ENCODE data around the gene STPG4. TPM values are rescaled to one million over a fixed set of nuclear protein-coding genes. Genes with fewer than 3 reads are reported as not detected.
"Not testable (repeated sequence)": the region's sequence is repeated elsewhere in the genome, so short reads cannot be mapped to it uniquely, and the experiment has no call there.

STPG4 gene
- total RNA-seq, 4 donors from 2014 or later, result not detected

DNA sequence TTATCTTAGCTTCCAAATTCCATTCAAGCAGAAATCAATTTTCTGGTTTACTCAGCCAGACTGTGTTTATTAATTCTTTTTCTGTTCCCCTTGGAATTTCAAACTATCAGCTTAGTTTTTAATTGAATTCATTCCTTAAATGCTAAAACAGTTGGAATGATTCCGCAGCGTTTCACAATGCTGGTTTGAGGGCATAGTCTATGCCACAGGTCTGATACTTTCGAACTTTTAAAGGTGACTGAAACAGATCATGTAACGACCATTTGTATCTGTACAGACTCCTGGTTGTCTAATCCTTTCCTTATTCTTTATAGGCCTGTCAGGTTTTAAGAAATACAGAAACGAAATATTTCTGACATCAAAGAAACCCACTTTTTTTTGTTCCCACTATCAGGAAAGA lies 45.4 kb downstream of the STPG4 start:
- 86% methylated on average over 5 of the region's 5 CpGs for WGBS
- TF ChIP-seq CTCF (IDR thresholded peaks at IDR 0.05), result no peak
- no peak for TF ChIP-seq POLR2A (IDR thresholded peaks at IDR 0.05; ENCODE audit: low read depth)
- TF ChIP-seq POLR2AphosphoS5 (IDR thresholded peaks at IDR 0.05), result no peak
- no peak for TF ChIP-seq EP300 (IDR thresholded peaks at IDR 0.05)

DNA sequence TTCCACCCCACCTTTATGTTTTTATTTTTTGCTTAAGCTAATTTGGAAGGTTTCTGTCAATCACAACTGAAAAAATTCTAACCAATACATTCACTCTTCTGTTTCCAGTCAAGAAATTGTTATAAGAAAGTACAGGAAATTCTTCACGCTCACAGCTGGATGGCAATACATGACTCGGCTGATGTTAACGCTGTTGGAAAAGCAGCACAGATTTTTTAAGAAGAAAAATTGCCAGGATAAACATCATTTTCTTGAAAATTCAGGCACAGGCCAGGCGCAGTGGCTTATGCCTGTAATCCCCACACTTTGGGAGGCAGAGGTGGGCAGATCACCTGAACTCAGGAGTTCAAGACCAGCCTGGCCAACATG lies 46.1 kb downstream of the STPG4 start:
- Histone ChIP-seq H3K9me3 (no peaks in the 10 kb centered on the region), H3K27ac (replicated peaks in 1 of 4) (no peak overlapping the region), H3K27me3 (no peaks in the 10 kb centered on the region), H3K4me3 (no peak overlapping the region), H3K4me1 (no peaks in the 10 kb centered on the region), H3K36me3 (no peaks in the 10 kb centered on the region)
- TF ChIP-seq POLR2A (IDR thresholded peaks at IDR 0.05; ENCODE audit: low read depth), result no peak
- TF ChIP-seq EP300 (IDR thresholded peaks at IDR 0.05), result no peak
- no peak for TF ChIP-seq POLR2AphosphoS5 (IDR thresholded peaks at IDR 0.05)
- no peak for TF ChIP-seq CTCF (IDR thresholded peaks at IDR 0.05)
- WGBS, result 96% methylated on average over 4 of the region's 4 CpGs
- intact Hi-C loops (cut with DNase I), result no loop called here
- DNase-seq (ENCODE audit: extremely low spot score), result no peak

More for the DNA sequence above, 45.4 kb downstream of the STPG4 start:
- no peaks in the 10 kb centered on the region for H3K36me3 ChIP-seq
- H3K27me3 ChIP-seq, result no peaks in the 10 kb centered on the region
- H3K27ac ChIP-seq (replicated peaks in 1 of 4), result no peak overlapping the region
- no peaks in the 10 kb centered on the region for H3K4me1 ChIP-seq
- H3K9me3 ChIP-seq, result no peaks in the 10 kb centered on the region
- no peak for DNase-seq (ENCODE audit: extremely low spot score)
- intact Hi-C loops (cut with DNase I), result no loop called here
- H3K4me3 ChIP-seq, result no peak overlapping the region

DNA sequence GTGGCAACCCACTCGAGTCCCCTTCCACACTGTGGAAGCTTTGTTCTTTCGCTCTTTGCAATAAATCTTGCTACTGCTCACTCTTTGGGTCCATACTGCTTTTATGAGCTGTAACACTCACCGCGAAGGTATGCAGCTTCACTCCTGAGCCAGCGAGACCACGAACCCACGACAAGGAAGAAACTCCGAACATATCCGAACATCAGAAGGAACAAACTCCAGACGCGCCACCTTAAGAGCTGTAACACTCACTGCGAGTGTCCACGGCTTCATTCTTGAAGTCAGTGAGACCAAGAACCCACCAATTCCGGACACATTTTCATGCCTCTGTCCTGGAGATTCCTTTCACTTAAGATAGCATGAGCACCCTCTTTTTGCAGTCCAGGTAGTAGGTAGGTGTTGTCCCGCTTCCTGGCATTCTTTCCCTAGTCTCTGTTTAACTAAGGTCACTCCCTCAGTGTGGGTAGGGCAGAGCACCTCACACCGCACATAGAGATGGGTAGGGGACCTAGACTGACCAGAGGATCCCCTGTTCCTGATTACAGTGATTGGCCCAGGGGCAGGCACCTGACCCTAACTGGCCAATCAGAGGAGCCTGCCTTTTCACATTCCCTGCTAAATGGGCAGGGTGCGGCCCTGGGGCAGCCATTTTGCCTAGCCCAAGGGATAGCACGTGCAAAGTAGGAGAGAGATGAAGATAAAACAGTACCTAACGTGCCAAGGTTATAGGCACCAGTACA lies 46.7 kb downstream of the STPG4 start:
- H3K27ac ChIP-seq (replicated peaks in 1 of 4); H3K4me1 ChIP-seq; intact Hi-C loops (cut with DNase I); H3K9me3 ChIP-seq; H3K27me3 ChIP-seq; H3K4me3 ChIP-seq; DNase-seq (ENCODE audit: extremely low spot score); H3K36me3 ChIP-seq: not testable (repeated sequence)
- 96% methylated on average over 18 of the region's 19 CpGs for WGBS

- intact Hi-C loops (cut with DNase I); H3K36me3 ChIP-seq; H3K27me3 ChIP-seq; H3K9me3 ChIP-seq; DNase-seq (ENCODE audit: extremely low spot score); H3K27ac ChIP-seq (replicated peaks in 1 of 4); H3K4me3 ChIP-seq; H3K4me1 ChIP-seq: not testable (repeated sequence)
- 100% methylated on average over 2 of the region's 21 CpGs for WGBS
These were observed 47.9 kb downstream of the STPG4 start for GRCh38 chr2:47107201-47107600.

DNA sequence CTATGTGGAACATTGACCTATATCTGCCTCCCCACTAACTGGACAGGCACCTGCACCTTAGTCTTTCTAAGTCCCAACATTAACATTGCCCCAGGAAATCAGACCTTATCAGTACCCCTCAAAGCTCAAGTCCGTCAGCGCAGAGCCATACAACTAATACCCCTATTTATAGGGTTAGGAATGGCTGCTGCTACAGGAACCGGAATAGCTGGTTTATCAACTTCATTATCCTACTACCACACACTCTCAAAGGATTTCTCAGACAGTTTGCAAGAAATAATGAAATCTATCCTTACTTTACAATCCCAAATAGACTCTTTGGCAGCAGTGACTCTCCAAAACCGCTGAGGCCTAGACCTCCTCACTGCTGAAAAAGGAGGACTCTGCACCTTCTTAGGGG lies 48.9 kb downstream of the STPG4 start:
- H3K27ac ChIP-seq (replicated peaks in 1 of 4); DNase-seq (ENCODE audit: extremely low spot score); H3K9me3 ChIP-seq; H3K4me1 ChIP-seq; H3K36me3 ChIP-seq; intact Hi-C loops (cut with DNase I); H3K27me3 ChIP-seq; H3K4me3 ChIP-seq: not testable (repeated sequence)
- WGBS, result 75% methylated on average over 4 of the region's 4 CpGs

DNA sequence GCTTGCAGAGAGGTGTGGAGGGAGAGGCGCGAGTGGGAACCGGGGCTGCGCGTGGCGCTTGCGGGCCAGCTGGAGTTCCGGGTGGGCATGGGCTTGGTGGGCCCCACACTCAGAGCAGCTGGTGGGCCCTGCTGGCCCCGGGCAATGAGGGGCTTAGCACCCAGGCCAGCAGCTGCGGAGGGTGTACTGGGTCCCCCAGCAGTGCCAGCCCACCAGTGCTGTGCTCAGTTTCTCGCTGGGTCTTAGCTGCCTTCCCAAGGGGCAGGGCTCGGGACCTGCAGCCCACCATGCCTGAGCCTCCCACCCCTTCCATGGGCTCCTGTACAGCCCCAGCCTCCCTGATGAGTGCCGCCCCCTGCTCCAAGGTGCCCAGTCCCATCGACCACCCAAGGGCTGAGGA lies 55.4 kb downstream of the STPG4 start:
- H3K9me3 ChIP-seq; DNase-seq (ENCODE audit: extremely low spot score); H3K27ac ChIP-seq (replicated peaks in 1 of 4); H3K4me3 ChIP-seq; H3K4me1 ChIP-seq; H3K27me3 ChIP-seq; intact Hi-C loops (cut with DNase I); H3K36me3 ChIP-seq: not testable (repeated sequence)
- WGBS, result no CpG with 5 or more reads among the region's 14 CpGs

DNA sequence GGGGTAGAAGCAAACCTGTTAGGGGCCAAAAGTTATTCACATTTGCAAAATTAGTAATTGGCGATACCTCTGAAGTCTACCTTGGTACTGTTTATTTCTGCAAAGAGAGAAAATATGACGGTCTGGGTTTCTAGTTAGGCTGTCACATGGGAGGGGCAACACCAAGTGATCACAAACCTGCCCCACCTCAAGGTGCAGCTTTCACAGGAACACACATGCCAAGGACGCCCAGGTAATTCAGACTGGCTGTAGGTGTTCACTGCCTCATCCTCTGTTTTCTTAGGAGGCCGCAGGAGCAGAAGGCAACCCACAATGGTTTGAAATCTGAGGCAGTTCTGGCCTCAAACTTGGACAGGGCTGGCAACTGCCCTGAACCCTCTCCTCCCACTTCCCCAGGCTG lies 56.2 kb downstream of the STPG4 start:
- Histone ChIP-seq H3K9me3 (no peaks in the 10 kb centered on the region), H3K4me1 (peaks cover 0 to 7% (median 3%) of the 10 kb centered on the region in 4 donors), H3K27me3 (no peaks in the 10 kb centered on the region), H3K4me3 (no peak overlapping the region), H3K36me3 (no peaks in the 10 kb centered on the region), H3K27ac (replicated peaks in 1 of 4) (no peak overlapping the region)
- intact Hi-C loops (cut with DNase I), result no loop called here
- 100% methylated on average over 4 of the region's 4 CpGs for WGBS
- TF ChIP-seq POLR2AphosphoS5 (IDR thresholded peaks at IDR 0.05) (no peak), EP300 (IDR thresholded peaks at IDR 0.05) (no peak), CTCF (IDR thresholded peaks at IDR 0.05) (no peak), POLR2A (IDR thresholded peaks at IDR 0.05; ENCODE audit: low read depth) (no peak)
- no peak for DNase-seq (ENCODE audit: extremely low spot score)

All from esophagus muscularis mucosa (tissue), 4 donors.